GM23248 (cell line): ENCODE results near the gene RADIL.

Experiments
- EZH2 ChIP-seq: fragments of 200-600 bp; sonication (generic); IDR thresholded peaks from 2 replicates; pipeline ENCODE4 v1.6.1; 2018; ENCODE audit warnings: antibody characterized with exemption, mild to moderate bottlenecking; ENCODE audit not compliant: insufficient read depth, poor library complexity, severe bottlenecking
- EZH2phosphoT487 ChIP-seq: fragments of 200-600 bp; sonication (generic); IDR thresholded peaks from 2 replicates; pipeline ENCODE4 v1.6.1; 2018; ENCODE audit warnings: antibody characterized with exemption, moderate library complexity, mild to moderate bottlenecking, low read depth; ENCODE audit not compliant: insufficient read depth

DNA sequence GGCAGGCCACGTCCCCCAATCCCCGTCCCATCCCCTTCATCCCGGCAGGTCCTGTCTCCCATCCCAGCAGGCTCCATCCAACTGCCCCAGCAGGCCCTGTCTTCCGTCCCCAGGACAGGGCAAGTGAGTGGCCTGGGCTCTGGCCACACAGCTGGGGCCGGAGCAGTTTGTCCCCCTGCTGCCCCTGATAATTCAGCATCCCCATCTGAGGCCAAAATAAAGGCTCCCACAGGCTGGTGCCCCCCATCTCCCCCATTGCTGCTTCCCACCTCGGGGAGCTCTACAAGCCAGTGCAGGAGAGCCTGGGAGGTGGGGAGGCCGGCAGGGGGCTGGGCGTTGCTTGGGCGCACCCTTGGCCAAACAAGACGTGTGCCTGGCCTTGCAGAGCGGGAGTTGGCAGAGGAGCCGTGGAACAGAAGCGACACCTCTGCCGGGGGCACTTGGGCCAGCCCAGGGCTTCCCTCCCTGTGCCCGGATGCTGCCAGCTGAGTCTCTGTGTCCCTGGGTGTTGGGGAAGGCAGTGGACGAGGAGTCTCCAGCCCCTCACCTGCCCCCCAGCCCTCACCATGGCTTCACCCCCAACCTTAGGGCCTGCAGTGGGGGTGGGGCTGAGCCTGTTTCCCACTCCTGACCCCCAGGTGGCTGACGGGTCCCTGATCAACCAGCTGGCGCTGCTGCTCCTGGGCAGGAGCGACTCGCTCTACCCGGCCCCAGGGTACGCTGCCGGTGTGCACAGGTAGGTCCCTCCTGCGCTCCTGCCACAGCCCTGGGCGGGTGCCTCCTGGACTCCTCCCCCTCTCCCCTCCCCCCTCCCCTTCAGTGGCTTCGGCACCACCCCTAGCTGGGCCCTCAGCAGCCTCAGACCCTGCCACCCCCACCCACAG, 94.1 kb downstream of the RADIL start:
- TF ChIP-seq EZH2: no peak
- TF ChIP-seq EZH2phosphoT487: no peak
